K562 (cell line): Measurements from ENCODE around the gene PRKCB.

Experiments used
- GATA2 ChIP-seq: sonication (generic); formaldehyde crosslinking; IDR thresholded peaks from 2 replicates; pipeline ENCODE4 v1.4.0; 2020; ENCODE audit warnings: mild to moderate bottlenecking, missing genetic modification reagents
- MXI1 ChIP-seq: IDR thresholded peaks from 2 replicates; pipeline ENCODE4 v1.6.1; 2011; ENCODE audit warnings: low read depth, mild to moderate bottlenecking, improper control_type of control experiment, low read length
- TF ChIP-seq, protein P1 (sequence below), 3 experiments: IDR thresholded peaks in 2 of 3; conservative IDR thresholded peaks in 1 of 3; 2 replicates each; pipeline ENCODE4 v1.5.1; 2011 to 2012; ENCODE audit warnings: low read length in 3 of 3, mild to moderate bottlenecking in 3 of 3, control low read depth in 2 of 3, improper control_type of control experiment in 1 of 3, inconsistent platforms in 1 of 3, low read depth in 1 of 3, mixed read lengths in 1 of 3, moderate library complexity in 1 of 3; ENCODE audit not compliant: insufficient read depth in 2 of 3
- TF ChIP-seq, protein P2 (sequence below): sonication (generic); formaldehyde crosslinking; IDR thresholded peaks from 2 replicates; pipeline ENCODE4 v1.8.1; 2023; ENCODE audit warnings: missing genetic modification reagents, mild to moderate bottlenecking, borderline replicate concordance

DNA sequence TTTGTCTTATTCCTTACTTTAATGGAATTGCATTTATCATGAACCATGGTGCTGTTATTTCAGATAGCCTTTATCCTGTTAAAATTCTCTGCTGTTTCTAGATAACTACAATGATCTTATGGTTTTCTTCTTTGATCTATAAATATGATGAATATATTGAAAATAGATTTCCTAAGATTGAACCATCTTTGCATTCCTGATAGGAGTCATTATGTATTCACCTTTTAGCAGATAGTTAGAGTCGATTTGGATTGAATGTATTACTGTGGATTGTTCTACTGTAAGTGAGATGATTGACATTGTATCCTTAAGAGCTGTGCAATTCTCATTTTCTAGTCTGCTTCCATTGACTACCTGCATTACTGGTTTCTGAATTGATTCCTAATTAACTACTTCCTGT is 255.3 kb downstream of the PRKCB start:
- TF ChIP-seq GATA2 (CRISPR knock-in tag): no peak
- TF ChIP-seq, protein P1, sequence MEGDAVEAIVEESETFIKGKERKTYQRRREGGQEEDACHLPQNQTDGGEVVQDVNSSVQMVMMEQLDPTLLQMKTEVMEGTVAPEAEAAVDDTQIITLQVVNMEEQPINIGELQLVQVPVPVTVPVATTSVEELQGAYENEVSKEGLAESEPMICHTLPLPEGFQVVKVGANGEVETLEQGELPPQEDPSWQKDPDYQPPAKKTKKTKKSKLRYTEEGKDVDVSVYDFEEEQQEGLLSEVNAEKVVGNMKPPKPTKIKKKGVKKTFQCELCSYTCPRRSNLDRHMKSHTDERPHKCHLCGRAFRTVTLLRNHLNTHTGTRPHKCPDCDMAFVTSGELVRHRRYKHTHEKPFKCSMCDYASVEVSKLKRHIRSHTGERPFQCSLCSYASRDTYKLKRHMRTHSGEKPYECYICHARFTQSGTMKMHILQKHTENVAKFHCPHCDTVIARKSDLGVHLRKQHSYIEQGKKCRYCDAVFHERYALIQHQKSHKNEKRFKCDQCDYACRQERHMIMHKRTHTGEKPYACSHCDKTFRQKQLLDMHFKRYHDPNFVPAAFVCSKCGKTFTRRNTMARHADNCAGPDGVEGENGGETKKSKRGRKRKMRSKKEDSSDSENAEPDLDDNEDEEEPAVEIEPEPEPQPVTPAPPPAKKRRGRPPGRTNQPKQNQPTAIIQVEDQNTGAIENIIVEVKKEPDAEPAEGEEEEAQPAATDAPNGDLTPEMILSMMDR (IDR thresholded peaks at IDR 0.05 in 2 of 3, conservative IDR thresholded peaks at IDR 0.05 in 1 of 3; ENCODE audit: insufficient read depth in 2 of 3, low read depth in 1 of 3, low read length in 3 of 3): no peak
- TF ChIP-seq, protein P2, sequence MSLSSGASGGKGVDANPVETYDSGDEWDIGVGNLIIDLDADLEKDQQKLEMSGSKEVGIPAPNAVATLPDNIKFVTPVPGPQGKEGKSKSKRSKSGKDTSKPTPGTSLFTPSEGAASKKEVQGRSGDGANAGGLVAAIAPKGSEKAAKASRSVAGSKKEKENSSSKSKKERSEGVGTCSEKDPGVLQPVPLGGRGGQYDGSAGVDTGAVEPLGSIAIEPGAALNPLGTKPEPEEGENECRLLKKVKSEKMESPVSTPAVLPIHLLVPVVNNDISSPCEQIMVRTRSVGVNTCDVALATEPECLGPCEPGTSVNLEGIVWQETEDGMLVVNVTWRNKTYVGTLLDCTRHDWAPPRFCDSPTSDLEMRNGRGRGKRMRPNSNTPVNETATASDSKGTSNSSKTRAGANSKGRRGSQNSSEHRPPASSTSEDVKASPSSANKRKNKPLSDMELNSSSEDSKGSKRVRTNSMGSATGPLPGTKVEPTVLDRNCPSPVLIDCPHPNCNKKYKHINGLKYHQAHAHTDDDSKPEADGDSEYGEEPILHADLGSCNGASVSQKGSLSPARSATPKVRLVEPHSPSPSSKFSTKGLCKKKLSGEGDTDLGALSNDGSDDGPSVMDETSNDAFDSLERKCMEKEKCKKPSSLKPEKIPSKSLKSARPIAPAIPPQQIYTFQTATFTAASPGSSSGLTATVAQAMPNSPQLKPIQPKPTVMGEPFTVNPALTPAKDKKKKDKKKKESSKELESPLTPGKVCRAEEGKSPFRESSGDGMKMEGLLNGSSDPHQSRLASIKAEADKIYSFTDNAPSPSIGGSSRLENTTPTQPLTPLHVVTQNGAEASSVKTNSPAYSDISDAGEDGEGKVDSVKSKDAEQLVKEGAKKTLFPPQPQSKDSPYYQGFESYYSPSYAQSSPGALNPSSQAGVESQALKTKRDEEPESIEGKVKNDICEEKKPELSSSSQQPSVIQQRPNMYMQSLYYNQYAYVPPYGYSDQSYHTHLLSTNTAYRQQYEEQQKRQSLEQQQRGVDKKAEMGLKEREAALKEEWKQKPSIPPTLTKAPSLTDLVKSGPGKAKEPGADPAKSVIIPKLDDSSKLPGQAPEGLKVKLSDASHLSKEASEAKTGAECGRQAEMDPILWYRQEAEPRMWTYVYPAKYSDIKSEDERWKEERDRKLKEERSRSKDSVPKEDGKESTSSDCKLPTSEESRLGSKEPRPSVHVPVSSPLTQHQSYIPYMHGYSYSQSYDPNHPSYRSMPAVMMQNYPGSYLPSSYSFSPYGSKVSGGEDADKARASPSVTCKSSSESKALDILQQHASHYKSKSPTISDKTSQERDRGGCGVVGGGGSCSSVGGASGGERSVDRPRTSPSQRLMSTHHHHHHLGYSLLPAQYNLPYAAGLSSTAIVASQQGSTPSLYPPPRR: no peak
- no peak for TF ChIP-seq MXI1
